ENCODE data around the gene RAB27A.

DNA sequence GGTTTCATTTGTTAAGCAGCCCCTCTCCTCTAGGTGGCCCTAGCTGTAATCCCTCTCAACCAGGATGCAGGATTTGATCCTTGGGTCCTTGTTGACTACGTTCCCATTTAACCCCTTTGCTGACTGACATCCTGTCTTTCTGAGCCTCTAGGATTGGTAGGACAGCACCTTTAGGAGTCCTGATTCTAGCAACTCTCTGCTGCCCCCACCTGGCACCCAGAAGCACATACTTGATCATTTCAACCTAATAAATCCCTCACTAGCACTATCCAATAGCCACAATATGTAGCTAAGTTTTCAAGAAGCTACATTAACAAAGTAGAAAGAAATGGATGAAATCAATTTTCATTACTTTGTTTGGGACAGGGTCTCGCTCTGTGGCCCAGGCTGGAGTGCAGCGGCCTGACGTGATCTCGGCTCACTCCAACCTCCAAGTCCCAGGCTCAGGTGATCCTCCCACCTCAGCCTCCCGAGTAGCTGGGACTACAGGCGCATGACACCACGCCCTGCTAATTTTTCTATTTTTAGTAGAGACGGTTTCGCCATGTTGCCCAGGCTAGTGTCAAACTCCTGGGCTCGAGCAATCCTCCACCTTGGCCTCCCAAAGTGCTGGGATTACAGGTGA lies 121.2 kb downstream of the RAB27A start:
- TF ChIP-seq, protein P1, sequence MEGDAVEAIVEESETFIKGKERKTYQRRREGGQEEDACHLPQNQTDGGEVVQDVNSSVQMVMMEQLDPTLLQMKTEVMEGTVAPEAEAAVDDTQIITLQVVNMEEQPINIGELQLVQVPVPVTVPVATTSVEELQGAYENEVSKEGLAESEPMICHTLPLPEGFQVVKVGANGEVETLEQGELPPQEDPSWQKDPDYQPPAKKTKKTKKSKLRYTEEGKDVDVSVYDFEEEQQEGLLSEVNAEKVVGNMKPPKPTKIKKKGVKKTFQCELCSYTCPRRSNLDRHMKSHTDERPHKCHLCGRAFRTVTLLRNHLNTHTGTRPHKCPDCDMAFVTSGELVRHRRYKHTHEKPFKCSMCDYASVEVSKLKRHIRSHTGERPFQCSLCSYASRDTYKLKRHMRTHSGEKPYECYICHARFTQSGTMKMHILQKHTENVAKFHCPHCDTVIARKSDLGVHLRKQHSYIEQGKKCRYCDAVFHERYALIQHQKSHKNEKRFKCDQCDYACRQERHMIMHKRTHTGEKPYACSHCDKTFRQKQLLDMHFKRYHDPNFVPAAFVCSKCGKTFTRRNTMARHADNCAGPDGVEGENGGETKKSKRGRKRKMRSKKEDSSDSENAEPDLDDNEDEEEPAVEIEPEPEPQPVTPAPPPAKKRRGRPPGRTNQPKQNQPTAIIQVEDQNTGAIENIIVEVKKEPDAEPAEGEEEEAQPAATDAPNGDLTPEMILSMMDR (optimal IDR thresholded peaks at IDR 0.05 in 1 of 3, IDR thresholded peaks at IDR 0.05 in 1 of 3, conservative IDR thresholded peaks at IDR 0.05 in 1 of 3; ENCODE audit: extremely low read depth in 1 of 3, insufficient read depth in 2 of 3, low read length in 3 of 3), result peak; percentile 70 to 86 (median 76)
- TF ChIP-seq EZH2 (IDR thresholded peaks at IDR 0.05; ENCODE audit: low read length), result no peak
